Mesenchymal stem cell (in vitro differentiated cells and primary cell): ENCODE measurements around the gene PKIB.
A peak's percentile ranks its signal among the peaks of the same experiment; 100 is the strongest.

Source experiments
- DNase-seq: peaks from one replicate; pipeline ENCODE4 v3.0.0-alpha.2; 2013
- H2AFZ ChIP-seq: one replicate; pipeline ENCODE4 v1.6.1; 2013; ENCODE audit warnings: low read depth, mild to moderate bottlenecking, control low read depth, inconsistent platforms, low read length, moderate library complexity
- H2AK5ac ChIP-seq: 2 replicates; pipeline ENCODE4 v1.6.1; 2013; ENCODE audit warnings: low read length, moderate library complexity, mild to moderate bottlenecking, inconsistent platforms; ENCODE audit not compliant: severe bottlenecking
- H2BK120ac ChIP-seq: one replicate; pipeline ENCODE4 v1.6.1; 2013; ENCODE audit warnings: low read depth, mild to moderate bottlenecking, inconsistent platforms, low read length, moderate library complexity
- H2BK12ac ChIP-seq, 2 experiments: one replicate each; pipeline ENCODE4 v1.6.1; 2013; ENCODE audit warnings: inconsistent platforms in 2 of 2, low read length in 2 of 2, mild to moderate bottlenecking in 2 of 2, moderate library complexity in 2 of 2, control low read depth in 1 of 2
- H2BK15ac ChIP-seq: one replicate; pipeline ENCODE4 v1.6.1; 2013; ENCODE audit warnings: mild to moderate bottlenecking, low read depth, inconsistent platforms; ENCODE audit not compliant: poor library complexity, severe bottlenecking
- H2BK5ac ChIP-seq: 2 replicates; pipeline ENCODE4 v1.6.1; 2013; ENCODE audit warnings: low read depth, mild to moderate bottlenecking, low read length, control low read depth, inconsistent platforms; ENCODE audit not compliant: poor library complexity, severe bottlenecking
- H3K14ac ChIP-seq, 2 experiments: one replicate each; pipeline ENCODE4 v1.6.1; 2013; ENCODE audit warnings: inconsistent platforms in 2 of 2, low read length in 2 of 2, control low read depth in 1 of 2, mild to moderate bottlenecking in 1 of 2, moderate library complexity in 1 of 2
- H3K18ac ChIP-seq, 2 experiments: one replicate each; pipeline ENCODE4 v1.6.1; 2013; ENCODE audit warnings: inconsistent platforms in 2 of 2, low read length in 2 of 2, control low read depth in 1 of 2, low read depth in 1 of 2, mild to moderate bottlenecking in 1 of 2
- H3K23ac ChIP-seq, 2 experiments: one replicate each; pipeline ENCODE4 v1.6.1; 2013; ENCODE audit warnings: inconsistent platforms in 2 of 2, low read length in 2 of 2, mild to moderate bottlenecking in 2 of 2, moderate library complexity in 2 of 2, control low read depth in 1 of 2
- H3K27ac ChIP-seq: 2 replicates; pipeline ENCODE4 v1.5.1; 2013; ENCODE audit warnings: mild to moderate bottlenecking, moderate library complexity, low read length, control low read depth, inconsistent platforms; ENCODE audit not compliant: poor library complexity, severe bottlenecking
- H3K27me3 ChIP-seq, 2 experiments: 2 replicates each; pipeline versions ENCODE4 v1.6.1 to v1.7.0; 2013; ENCODE audit warnings: low read length in 2 of 2, mild to moderate bottlenecking in 2 of 2, moderate library complexity in 2 of 2, control low read depth in 1 of 2, inconsistent platforms in 1 of 2; ENCODE audit not compliant: control insufficient read depth in 1 of 2, insufficient read depth in 1 of 2
- H3K36me3 ChIP-seq, 2 experiments: 2 replicates each; pipeline versions ENCODE4 v1.6.1 to v1.7.0; 2013; ENCODE audit warnings: low read length in 2 of 2, control low read depth in 1 of 2, inconsistent platforms in 1 of 2, low read depth in 1 of 2, mild to moderate bottlenecking in 1 of 2; ENCODE audit not compliant: insufficient read depth in 2 of 2, control insufficient read depth in 1 of 2
- H3K4ac ChIP-seq, 2 experiments: one replicate each; pipeline ENCODE4 v1.6.1; 2013; ENCODE audit warnings: inconsistent platforms in 2 of 2, low read length in 2 of 2, mild to moderate bottlenecking in 2 of 2, moderate library complexity in 2 of 2, control low read depth in 1 of 2, low read depth in 1 of 2
- H3K4me1 ChIP-seq: 2 replicates; pipeline ENCODE4 v1.6.1; 2013; ENCODE audit warnings: low read depth, low read length, control low read depth; ENCODE audit not compliant: control insufficient read depth, insufficient read depth
- H3K4me2 ChIP-seq: 2 replicates; pipeline ENCODE4 v1.6.1; 2013; ENCODE audit warnings: low read length, mild to moderate bottlenecking, inconsistent platforms; ENCODE audit not compliant: poor library complexity, severe bottlenecking
- H3K4me3 ChIP-seq, 2 experiments: 2 replicates each; pipeline versions ENCODE4 v1.5.1 to v1.7.0; 2013; ENCODE audit warnings: low read length in 2 of 2, mild to moderate bottlenecking in 2 of 2, control low read depth in 1 of 2, low read depth in 1 of 2; ENCODE audit not compliant: insufficient read depth in 1 of 2
- H3K79me1 ChIP-seq: replicated peaks from 2 replicates; pipeline ENCODE4 v1.6.1; 2013; ENCODE audit warnings: mild to moderate bottlenecking, control low read depth, low read length, inconsistent platforms; ENCODE audit not compliant: poor library complexity, severe bottlenecking
- H3K9ac ChIP-seq: 2 replicates; pipeline ENCODE4 v1.7.0; 2013; ENCODE audit warnings: mild to moderate bottlenecking, low read length, moderate library complexity
- H3K9me3 ChIP-seq: 2 replicates; pipeline ENCODE4 v1.7.0; 2013; ENCODE audit warnings: mild to moderate bottlenecking, low read length; ENCODE audit not compliant: control insufficient read depth
- H4K8ac ChIP-seq: one replicate; pipeline ENCODE4 v1.6.1; 2013; ENCODE audit warnings: inconsistent platforms, mild to moderate bottlenecking, low read length, moderate library complexity
- H4K91ac ChIP-seq: one replicate; pipeline ENCODE4 v1.6.1; 2013; ENCODE audit warnings: mild to moderate bottlenecking, low read length, inconsistent platforms
- WGBS: methylation state at CpG from one replicate; pipeline ENCODE4 v1.1.7; 2013; ENCODE audit warnings: mixed read lengths; 5-methylcytosine and 5-hydroxymethylcytosine counted together

Gene PKIB

GRCh38 chr6:122694602-122695001 lies 84.4 kb downstream of the PKIB start:
- no peaks in the 10 kb centered on the region for H3K9me3 ChIP-seq
- no peak overlapping the region for H3K4me3 ChIP-seq
- no peak for DNase-seq
- H2BK12ac ChIP-seq, result peak overlapping the region in 1 of 2 experiments; percentile 51
- peaks cover 13% of the 10 kb centered on the region for H3K4me1 ChIP-seq
- no peak overlapping the region for H4K8ac ChIP-seq
- no peak overlapping the region for H3K14ac ChIP-seq
- no peak overlapping the region for H2BK120ac ChIP-seq
- H4K91ac ChIP-seq, result no peak overlapping the region
- WGBS, result 95% methylated on average over 3 of the region's 3 CpGs
- H3K36me3 ChIP-seq, result peaks cover 0 to 2% of the 10 kb centered on the region in 2 experiments
- no peaks in the 10 kb centered on the region for H3K27me3 ChIP-seq
- H3K4me2 ChIP-seq, result no peak overlapping the region
- H3K79me1 ChIP-seq, result peaks cover 10% of the 10 kb centered on the region
- H3K9ac ChIP-seq, result no peak overlapping the region
- no peak overlapping the region for H2BK5ac ChIP-seq
- H3K4ac ChIP-seq, result no peak overlapping the region
- no peak overlapping the region for H3K23ac ChIP-seq
- H2AFZ ChIP-seq, result no peak overlapping the region
- peak overlapping the region; percentile 18 for H3K27ac ChIP-seq
- H2AK5ac ChIP-seq, result peak overlapping the region; percentile 13
- H3K18ac ChIP-seq, result no peak overlapping the region
- H2BK15ac ChIP-seq, result no peak overlapping the region

- no peak overlapping the region for H3K4me2 ChIP-seq
- H3K27ac ChIP-seq, result no peak overlapping the region
- no peak overlapping the region for H2AK5ac ChIP-seq
- H2BK15ac ChIP-seq, result no peak overlapping the region
- DNase-seq, result no peak
- no peak overlapping the region for H3K23ac ChIP-seq
- H3K14ac ChIP-seq, result no peak overlapping the region
- H3K36me3 ChIP-seq, result peaks cover 0 to 2% of the 10 kb centered on the region in 2 experiments
- WGBS, result no CpG with 5 or more reads among the region's 3 CpGs
- no peaks in the 10 kb centered on the region for H3K27me3 ChIP-seq
- no peak overlapping the region for H4K8ac ChIP-seq
- peaks cover 10% of the 10 kb centered on the region for H3K79me1 ChIP-seq
- peaks cover 13% of the 10 kb centered on the region for H3K4me1 ChIP-seq
- no peak overlapping the region for H2BK5ac ChIP-seq
- no peak overlapping the region for H2AFZ ChIP-seq
- H2BK120ac ChIP-seq, result no peak overlapping the region
- H3K18ac ChIP-seq, result no peak overlapping the region
- H3K9me3 ChIP-seq, result no peaks in the 10 kb centered on the region
- no peak overlapping the region for H3K4ac ChIP-seq
- H2BK12ac ChIP-seq, result no peak overlapping the region
- no peak overlapping the region for H4K91ac ChIP-seq
- no peak overlapping the region for H3K9ac ChIP-seq
- H3K4me3 ChIP-seq, result no peak overlapping the region
Measured at GRCh38 chr6:122695188-122695587, 85.0 kb downstream of the PKIB start.

GRCh38 chr6:122696079-122696478 lies 85.9 kb downstream of the PKIB start:
- Histone ChIP-seq H3K4ac (no peak overlapping the region), H2AK5ac (no peak overlapping the region), H3K18ac (peak overlapping the region in 1 of 2 experiments; percentile 54), H2BK15ac (no peak overlapping the region), H3K27ac (peak overlapping the region; percentile 96), H2BK12ac (no peak overlapping the region), H3K14ac (no peak overlapping the region), H3K9ac (peak overlapping the region; percentile 20), H3K27me3 (no peaks in the 10 kb centered on the region), H4K8ac (no peak overlapping the region), H3K4me3 (no peak overlapping the region), H2BK120ac (no peak overlapping the region), H3K4me1 (peaks cover 13% of the 10 kb centered on the region), H2BK5ac (no peak overlapping the region), H3K79me1 (peaks cover 13% of the 10 kb centered on the region), H4K91ac (no peak overlapping the region), H3K36me3 (peaks cover 0 to 5% of the 10 kb centered on the region in 2 experiments), H3K9me3 (no peaks in the 10 kb centered on the region), H3K4me2 (no peak overlapping the region), H3K23ac (no peak overlapping the region), H2AFZ (no peak overlapping the region)
- 0% methylated on average over 1 of the region's 2 CpGs for whole genome bisulfite sequencing
- peak; percentile 84 for DNase-seq

GRCh38 chr6:122696853-122697252 lies 86.6 kb downstream of the PKIB start:
- H2AFZ ChIP-seq, result no peak overlapping the region
- H2BK12ac ChIP-seq, result peak overlapping the region; percentile 81 to 89
- H4K91ac ChIP-seq, result peak overlapping the region; percentile 30
- no peak overlapping the region for H2BK15ac ChIP-seq
- no peak overlapping the region for H3K14ac ChIP-seq
- no peaks in the 10 kb centered on the region for H3K9me3 ChIP-seq
- H2AK5ac ChIP-seq, result peak overlapping the region; percentile 96
- H3K4me3 ChIP-seq, result no peak overlapping the region
- H2BK120ac ChIP-seq, result no peak overlapping the region
- peaks cover 0 to 8% of the 10 kb centered on the region in 2 experiments for H3K36me3 ChIP-seq
- H2BK5ac ChIP-seq, result no peak overlapping the region
- peak overlapping the region; percentile 20 to 74 for H3K4ac ChIP-seq
- DNase-seq, result peak; percentile 35
- H3K79me1 ChIP-seq, result peaks cover 13% of the 10 kb centered on the region
- no peak overlapping the region for H3K23ac ChIP-seq
- peak overlapping the region; percentile 96 for H3K27ac ChIP-seq
- H3K4me1 ChIP-seq, result peaks cover 13% of the 10 kb centered on the region
- no peaks in the 10 kb centered on the region for H3K27me3 ChIP-seq
- no peak overlapping the region for H3K9ac ChIP-seq
- H3K4me2 ChIP-seq, result no peak overlapping the region
- peak overlapping the region; percentile 81 to 82 for H3K18ac ChIP-seq
- no peak overlapping the region for H4K8ac ChIP-seq
